GDM1 (cell line): ENCODE results near the gene CPNE4.
"Not testable (repeated sequence)": the region's sequence is repeated elsewhere in the genome, so short reads cannot be mapped to it uniquely, and the experiment has no call there.

Experiments
- DNase-seq: peaks from one replicate; lab custom pipeline; 2025; lab: John Stamatoyannopoulos, UW

CPNE4 gene

GRCh38 chr3:131957980-131958379, 76.8 kb downstream of the CPNE4 start:
- no peak for DNase-seq

- no peak for DNase-seq
Measured at GRCh38 chr3:131957511-131957910, 77.3 kb downstream of the CPNE4 start.

DNA sequence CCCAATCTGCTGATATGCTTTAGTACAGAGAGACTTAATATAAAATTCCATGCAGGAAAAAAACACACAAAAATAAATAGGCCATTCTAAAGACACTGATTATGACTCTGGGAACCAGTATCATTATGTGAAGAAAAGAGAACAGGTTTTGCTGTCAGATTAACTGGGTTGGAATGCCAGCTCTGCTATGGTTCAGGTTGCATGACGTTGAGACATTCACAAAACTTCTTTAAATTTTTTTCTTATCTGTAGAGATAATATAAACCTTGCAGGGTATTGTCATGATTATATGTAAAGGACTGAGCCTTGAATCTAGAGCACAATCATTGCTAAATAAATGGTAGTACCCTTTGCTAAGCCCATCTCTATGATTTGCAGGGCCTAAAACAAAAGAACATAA, 86.0 kb downstream of the CPNE4 start:
- no peak for DNase-seq

- no peak for DNase-seq
Measured at GRCh38 chr3:131944676-131945075, 90.1 kb downstream of the CPNE4 start.

- DNase-seq = no peak
Measured at GRCh38 chr3:131933665-131934064, 101.1 kb downstream of the CPNE4 start.

DNA sequence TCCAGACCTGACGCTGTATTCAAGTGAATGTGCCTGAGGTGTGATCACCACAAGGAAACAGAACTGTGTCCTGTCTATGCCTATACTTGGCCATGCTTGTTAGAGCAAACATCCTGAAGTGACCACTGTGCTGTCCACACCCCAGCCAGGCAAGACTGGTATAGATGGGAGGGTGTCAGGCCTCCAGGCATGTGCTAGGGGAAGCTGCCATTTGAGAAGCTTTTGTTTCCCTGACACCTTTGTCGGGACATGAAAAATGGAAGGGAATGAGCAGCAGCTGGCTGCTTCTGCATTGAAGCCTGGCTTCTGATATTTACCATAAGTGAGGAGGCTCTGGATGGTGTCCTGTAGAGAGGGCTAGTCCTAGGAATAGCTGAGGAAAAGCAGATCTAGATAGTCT, 106.2 kb downstream of the CPNE4 start:
- DNase-seq = no peak

DNA sequence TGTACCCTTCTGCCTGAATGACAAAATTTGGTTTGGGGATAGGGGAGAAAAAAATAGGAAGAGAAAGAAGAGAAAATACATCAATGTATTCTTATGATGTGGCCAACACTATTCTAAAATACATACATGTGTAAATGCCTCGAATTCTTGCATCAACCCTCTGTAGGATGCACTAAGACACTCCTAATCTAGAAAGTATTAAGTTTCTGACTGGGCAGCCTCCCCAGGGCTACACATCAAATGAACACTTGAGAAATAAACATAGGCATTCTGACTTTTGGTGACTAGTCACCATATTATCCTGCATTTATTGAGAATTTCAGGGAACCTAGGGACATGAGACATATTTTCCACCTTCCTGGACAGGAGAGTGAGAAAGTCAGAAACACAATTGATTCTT, 109.2 kb downstream of the CPNE4 start:
- DNase-seq = no peak

- no peak for DNase-seq
Measured at GRCh38 chr3:131922356-131922755, 112.5 kb downstream of the CPNE4 start.

DNA sequence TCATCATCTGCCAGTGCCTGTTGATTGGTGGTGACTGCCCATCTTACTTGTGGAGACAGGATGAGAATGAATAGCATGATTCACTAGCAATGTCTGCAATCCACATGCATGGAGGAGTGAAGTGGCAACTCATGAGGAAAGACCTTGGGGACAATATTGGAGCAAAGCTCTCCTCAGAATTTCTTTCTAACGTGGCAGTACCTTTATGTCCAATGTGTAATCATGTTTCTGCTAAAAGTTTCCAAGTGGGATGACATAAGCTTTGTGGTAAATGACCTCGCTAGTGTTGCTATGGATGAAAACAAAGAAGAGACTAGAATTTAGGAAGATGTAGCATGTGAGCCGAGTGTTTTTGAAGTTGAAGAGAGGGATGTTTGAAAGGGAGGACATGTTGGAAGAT, 117.8 kb downstream of the CPNE4 start:
- no peak for DNase-seq

DNA sequence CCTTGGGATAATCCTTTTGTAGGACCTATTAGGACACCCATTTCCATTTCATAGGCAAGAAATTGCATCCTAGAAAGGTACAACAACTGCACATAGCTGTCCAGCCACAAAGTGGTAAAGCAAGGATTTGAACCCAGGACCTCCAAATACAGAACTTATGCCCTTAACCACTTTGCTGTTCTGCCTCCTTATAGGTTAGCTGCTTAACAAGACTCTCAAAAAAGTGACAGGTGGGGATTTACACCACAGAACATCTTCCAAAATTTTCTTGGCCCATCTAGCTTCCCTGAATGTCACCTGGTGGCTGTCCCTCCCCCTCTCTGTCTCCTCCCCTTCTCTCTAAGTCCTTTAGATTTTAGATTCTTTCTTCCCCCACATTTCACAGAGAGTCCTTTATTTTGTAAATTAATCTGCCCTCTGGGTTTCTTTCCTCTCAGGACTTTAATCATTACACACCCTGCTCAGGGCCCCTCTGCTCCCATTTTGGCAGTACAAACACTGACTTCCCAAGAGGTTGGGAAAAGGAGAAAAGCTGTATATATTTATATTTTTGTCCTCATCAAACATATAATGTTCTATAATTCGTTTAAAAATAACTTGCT, 120.6 kb downstream of the CPNE4 start:
- DNase-seq = no peak

DNA sequence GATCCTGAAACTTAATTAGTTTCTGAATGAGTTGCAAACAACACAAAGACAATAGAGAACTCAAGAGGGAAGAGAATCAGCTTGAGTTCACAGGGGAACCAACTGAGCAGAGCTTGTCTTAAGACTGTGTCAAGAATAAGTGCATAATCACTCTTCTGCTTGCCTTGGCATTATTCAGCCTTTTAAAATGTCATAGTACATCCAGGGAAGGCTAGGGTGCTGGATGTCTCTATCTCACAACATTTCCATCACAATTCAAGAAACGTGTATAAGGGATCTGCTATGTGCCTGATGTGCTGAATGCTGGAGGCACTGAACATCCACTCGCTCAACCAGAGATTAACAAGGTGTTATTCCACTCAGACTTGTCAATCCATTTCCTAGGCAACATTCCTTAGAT, 122.6 kb downstream of the CPNE4 start:
- DNase-seq = no peak

GRCh38 chr3:131907796-131908195, 127.0 kb downstream of the CPNE4 start:
- DNase-seq = no peak

GRCh38 chr3:131903988-131904415, 130.8 kb downstream of the CPNE4 start:
- no peak for DNase-seq

DNA sequence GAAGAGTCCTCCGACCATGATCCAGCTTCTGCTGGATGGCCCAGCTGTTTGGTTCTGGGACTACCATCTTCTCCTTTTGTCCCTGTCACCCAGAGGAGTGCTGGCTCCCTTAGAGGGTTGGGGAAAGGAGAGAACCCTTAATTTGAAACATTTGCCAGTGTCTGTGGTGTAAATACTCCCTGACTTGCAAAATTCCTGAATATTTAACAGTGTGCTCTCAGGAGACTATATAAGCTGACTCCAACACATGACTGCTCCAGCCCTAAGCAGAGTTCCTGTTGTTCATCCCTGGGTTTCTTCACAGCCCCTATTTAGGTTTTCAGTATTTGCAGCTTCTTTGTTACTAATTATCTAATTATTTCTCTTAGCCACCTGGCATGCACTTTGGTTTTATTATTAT, 133.1 kb downstream of the CPNE4 start:
- no peak for DNase-seq

DNA sequence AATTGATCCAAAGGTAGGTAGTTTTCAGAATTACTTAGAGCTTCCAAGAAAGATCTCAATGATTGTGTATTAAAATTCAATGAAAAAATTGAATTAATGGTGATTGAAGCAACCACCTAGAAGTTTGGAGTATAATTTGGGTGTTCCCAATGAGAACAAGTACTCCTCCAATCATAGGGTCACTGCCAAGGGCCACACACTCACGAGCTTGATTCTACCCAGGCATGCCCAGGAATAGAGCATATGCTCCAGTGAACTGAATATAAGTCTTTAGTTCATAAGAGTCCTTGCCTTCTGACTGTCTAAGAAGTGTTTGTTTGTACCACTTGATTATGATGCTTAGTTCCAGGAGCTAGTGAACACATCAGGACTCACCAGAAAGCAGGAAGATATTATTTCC, 133.9 kb downstream of the CPNE4 start:
- no peak for DNase-seq

DNA sequence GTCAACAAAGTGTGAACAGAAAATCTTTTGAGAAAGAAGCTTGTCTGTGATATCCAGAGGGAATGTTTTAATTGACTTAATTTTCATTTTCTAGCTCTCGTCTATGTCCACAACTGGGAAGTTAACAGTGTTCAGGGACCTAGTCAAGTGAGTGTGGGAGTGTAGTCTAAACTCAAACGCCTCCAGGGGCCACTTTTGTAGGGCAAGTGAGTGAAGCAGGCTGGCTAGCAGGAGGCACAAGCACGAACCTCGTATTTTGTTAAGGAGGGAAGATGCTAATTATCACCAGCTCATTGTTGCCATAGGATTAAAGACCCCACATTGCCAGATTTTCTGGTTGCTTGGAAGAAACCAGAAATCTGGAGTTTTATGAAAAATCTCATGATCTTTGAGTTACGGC, 135.8 kb downstream of the CPNE4 start:
- no peak for DNase-seq

- no peak for DNase-seq
Measured at GRCh38 chr3:131898346-131898745, 136.5 kb downstream of the CPNE4 start.

DNA sequence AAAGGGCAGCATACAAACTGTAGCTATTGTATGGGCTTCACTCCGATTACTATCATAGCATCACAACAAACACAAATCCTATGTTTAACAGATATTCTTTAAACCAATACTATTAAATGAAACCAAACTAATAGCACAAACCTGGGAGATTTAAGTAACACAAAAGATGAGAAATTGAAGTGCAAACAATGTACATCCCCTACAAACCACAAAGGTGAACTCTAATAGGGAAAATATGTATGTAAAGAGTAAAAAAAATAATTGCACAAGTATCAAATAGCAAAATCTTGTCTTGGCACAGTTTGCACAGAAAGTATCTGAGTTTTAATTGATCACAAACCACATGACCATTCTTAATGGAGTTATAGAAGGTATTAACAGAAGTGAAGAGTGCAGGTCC, 138.5 kb downstream of the CPNE4 start:
- DNase-seq = no peak

- no peak for DNase-seq
Measured at GRCh38 chr3:131895766-131896165, 139.0 kb downstream of the CPNE4 start.

DNA sequence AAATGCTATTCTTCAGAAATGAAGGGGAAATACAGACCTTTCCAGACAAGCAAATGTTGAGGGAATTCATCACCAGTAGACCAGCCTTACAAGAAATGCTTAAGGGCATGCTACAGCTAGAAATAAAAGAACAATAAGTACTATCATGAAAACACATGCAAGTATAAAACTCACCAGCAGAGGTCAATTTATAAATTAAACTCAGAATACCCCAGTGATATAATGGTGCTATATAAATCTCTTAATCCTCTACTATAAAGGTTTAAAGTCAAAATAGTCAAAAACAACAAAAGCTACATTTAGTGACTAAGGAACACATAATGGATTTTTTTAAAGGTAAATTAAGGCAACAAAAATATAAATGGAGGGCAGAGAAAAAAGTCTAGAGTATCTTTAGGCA, 142.5 kb downstream of the CPNE4 start:
- DNase-seq = no peak

DNA sequence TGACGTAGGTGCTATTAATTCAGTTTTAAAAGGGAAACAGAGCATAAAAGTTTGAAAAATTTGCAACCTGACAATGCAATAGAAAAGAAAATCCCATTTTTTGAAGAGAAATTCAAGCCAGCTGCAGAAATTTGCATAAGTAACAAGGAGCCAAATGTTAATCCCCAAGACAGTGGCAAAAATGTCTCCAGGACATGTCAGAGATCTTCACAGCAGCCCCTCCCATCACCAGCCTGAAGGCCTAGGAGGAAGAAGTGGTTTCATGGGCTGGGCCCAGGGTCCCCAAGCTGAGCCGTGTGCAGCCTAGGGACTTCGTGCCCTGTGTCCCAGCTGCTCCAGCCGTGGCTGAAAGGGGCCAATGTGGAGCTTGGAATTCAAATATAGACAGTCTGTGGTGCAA, 148.9 kb downstream of the CPNE4 start:
- not testable (repeated sequence) for DNase-seq

GRCh38 chr3:131883711-131884407, 151.0 kb downstream of the CPNE4 start:
- no peak for DNase-seq

DNA sequence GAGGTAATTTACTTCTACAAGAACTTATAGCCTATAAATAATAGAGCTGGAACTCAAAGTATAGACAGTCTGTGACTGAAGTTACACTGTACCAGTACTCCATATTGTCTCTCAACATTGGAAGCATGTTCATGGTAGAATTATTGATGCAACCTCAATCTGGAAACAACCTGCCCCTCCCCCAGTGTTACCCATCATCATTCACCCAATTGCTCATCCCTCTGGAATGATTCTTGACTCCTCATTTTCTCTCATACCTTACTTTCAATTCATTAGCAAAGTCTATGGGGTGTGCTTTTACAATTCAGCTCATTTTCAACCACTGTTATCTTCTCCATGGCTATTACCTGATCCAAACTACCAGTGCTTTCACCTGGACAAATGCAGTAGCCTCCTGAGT, 151.7 kb downstream of the CPNE4 start:
- DNase-seq = no peak

- DNase-seq = no peak
Measured at GRCh38 chr3:131881777-131882176, 153.0 kb downstream of the CPNE4 start.
